ENCODE data around the gene OR3A3.

DNA sequence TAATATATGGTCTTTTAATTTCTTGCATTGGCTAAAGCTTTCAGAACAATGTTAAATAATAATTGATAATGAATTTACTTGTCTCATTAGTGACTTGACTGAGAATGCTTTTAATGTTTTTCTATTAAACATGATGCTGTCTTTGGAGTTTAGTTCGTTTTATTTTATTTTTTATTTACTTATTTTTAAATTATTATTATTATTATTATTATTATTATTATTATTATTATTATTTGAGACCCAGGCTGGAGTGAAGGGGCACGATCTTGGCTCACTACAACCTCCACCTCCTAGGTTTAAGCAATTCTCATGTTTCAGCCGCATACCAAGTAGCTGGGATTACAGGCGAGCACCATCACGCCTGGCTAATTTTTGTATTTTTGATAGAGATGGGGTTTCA is 4.4 kb downstream of the OR3A3 start:
- TF ChIP-seq ZNF274 (IDR thresholded peaks at IDR 0.05; ENCODE audit: low read depth, low read length) (no peak), YY1 (IDR thresholded peaks at IDR 0.05; ENCODE audit: insufficient read depth, insufficient read length) (no peak), SUZ12 (IDR thresholded peaks at IDR 0.05; ENCODE audit: extremely low read depth, insufficient read depth, insufficient read length) (no peak)

All from NT2/D1 (cell line).